Measurements from ENCODE around the gene DACT2. TPM values are rescaled to one million over a fixed set of nuclear protein-coding genes. Genes with fewer than 3 reads are reported as not detected.
"Not testable (repeated sequence)": the region's sequence is repeated elsewhere in the genome, so short reads cannot be mapped to it uniquely, and the experiment has no call there.

DACT2 gene
- total RNA-seq, 1 donor from 2014 or later, result 0.92 TPM

DNA sequence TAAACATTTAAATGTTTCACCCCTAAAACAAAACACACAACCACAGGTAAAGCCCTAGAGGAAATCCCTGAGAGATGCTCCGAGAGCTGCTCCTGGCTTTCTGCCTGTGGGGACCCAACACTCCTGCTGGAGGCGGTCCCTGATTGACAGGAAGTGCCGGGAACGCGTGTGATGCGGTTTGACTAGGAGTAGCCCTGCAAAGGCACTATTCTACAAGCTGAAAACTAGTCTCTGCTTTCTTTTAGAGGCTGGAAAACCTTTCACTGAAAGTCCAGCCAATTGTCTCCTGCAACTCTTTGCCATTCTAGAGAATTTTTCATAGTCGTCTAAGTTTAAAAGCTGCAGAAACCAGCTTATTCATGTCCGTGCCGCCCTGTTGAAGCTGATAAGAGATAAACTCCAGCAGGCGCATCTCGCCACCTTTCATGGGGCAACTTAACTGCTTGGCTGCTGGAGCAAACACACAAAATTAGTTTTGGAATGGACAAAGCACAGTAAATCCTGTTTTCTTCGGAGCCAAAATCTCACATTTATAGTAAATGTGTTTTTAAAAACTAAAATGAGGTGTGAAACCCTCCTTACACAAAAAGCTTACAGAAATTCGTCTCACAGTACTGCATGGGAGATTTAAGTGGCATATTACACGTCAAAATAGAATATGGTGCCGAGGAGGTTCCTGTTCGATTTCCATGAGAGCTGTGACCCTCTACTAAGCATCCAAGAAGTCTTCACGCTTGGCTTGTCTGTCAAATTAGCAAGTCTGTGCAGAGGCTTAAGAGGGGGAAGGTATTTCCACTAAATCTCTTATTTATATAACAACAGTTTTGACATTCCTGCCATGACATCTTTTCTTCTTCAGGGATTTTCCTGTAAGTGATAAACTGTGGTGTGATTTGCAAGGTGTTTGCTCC lies 46.9 kb downstream of the DACT2 start:
- no peak for DNase-seq
- ATAC-seq, result no peak
- intact Hi-C loops (cut with micrococcal nuclease), result no loop called here

DNA sequence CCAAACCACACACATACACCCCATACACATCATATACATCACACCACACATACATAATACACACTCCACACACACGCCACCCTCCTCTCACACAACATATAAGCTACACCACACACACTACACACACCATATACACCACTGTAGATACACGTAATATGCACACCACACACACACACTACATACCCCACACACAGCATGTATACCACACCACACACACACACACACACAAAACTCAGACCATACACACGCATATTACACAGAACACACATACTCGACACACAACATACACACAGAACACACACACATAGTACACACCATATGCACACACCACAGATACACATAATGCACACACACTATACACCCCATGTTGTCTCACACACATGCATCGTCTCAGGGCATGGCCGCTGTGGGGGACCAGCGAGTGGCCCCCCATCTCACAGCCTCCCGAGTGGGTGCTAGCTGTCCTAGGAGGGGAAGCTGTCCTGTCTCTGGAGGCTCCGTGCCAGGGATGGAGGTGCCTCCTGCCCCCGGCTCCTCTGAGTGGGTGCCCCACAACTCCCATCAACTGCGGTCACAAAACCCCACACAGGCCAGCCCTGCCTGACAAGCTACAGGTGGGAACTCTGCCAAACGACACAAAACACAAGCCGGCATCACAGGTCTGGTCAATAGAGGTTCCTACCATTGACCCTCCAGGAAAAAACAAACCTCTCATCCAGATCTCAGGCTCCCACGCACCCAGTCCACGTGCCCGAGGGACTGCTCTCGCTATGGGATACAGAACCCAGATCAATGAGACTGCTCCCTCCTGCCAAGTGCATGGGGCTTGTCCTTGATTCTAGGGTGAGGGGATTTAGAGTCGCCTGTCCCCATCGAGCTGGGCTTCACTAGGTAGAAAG lies 49.1 kb downstream of the DACT2 start:
- no peak for ATAC-seq
- no peak for DNase-seq
- intact Hi-C loops (cut with micrococcal nuclease), result no loop called here

DNA sequence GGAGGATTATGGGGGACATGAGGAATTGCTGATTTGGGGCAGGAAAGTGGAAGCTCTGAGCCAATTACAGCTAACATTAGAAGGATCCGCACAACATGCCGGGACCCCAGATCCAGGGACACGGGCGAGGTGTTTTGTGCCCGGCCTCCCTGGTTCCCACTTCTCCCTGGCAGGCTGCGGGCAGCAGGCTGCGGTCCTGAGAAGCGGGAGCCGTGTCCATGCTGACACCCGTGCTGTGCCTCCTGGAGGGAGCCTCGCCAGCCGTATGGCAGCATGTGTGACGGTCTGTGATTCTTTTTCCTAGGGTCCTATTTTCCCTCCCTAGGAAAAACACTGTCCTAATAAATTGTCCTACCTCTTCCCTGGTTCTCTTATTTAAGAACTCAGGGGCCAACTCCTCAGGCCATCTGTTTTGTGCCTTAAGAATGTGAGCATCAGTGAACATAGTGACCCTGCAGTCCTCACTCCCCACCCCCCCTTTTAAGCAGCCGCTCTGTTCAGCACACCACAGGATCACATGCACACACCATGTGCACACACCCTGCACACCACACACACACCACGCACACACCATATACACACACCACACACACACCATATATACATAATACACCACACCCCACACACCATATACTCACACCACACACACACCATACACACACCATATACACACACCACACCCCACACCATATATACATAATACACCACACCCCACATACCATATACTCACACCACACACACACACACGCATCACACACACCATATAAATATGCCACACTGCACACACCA lies 49.9 kb downstream of the DACT2 start:
- DNase-seq, result no peak
- intact Hi-C loops (cut with micrococcal nuclease), result no loop called here
- no peak for ATAC-seq

DNA sequence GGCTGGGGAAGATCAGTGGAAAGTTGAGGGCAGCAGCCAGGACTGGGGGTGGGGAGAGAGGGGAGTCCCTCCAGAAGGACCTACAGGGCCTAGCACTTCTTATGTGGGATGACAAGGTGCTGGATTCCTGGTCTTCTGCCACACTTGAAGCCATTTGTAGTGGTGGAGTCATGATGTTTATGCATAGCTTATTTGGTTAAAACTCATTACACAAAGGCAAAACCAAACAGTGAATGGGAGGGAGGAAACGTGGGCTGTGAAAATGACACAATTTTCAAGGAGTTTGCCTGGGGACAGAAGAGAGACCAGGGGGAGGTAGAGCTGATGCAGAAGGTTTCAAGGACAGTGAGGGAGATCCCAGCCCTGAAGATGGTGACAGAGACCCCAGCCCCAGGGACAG lies 50.8 kb downstream of the DACT2 start:
- ATAC-seq, result no peak
- no peak for DNase-seq

DNA sequence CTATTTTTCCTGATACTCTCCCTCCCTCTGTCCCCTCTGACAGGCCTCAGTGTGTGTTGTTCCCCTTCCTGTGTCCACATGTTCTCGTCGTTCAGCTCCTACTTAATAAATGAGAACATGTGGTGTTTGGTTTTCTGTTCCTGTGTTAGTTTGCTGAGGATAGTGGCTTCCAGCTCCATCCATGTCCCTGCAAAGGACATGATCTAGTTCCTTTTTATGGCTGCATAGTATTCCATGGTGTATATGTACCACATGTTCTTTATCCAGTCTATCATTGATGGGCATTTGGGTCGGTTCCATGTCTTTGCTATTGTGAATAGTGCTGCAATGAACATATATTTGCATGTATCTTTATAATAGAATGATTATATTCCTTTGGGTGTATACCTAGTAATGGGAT lies 51.8 kb downstream of the DACT2 start:
- DNase-seq; ATAC-seq; intact Hi-C loops (cut with micrococcal nuclease): not testable (repeated sequence)

More for the DNA sequence above, 50.8 kb downstream of the DACT2 start:
- intact Hi-C loops (cut with micrococcal nuclease), result no loop called here

DNA sequence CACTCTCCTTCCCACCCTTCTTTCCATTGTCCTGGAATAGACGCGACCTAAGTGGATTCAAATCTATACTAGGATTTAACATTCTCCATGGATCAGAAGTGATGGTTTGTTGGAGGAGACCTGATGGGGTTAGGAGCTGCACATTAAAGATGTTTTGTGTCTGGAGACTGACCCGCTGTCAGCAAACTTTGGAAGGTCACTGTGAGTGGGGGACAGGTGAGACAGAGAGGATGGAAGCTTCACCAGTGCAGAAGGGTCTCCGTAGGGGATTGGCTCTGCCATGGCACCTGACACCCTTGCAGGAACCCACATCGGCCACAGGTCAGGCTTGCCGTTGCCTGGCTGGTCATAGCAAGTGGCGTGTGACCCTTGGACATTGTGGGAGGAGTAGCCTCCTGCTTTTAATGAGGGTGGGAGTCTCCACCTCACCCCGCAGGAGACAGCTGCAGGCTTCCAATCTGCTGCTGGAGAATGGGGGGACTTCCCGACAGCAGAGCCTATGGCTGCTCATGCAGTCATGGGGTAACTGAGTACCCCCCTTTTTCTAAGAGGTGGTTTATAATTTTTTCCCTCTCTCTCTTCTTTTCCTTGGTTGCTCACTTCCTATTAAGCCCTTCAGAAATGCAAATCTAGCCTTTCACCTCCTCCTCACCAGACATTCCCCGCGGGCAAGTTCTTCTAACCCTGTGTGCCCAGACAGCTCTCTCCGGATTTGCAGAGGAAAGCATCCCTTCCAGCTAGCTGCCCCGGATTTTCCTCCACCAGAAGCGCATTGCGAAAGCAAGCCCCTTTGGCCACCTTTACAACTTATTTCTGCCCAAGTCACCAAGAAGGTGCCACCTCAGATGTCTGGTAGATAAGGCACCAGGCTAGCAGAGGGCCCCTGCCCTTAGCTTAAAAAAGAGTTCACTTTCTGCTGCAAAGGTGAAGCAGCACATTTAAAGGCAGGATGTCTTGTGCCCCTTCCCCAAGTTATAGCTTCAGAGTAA lies 53.5 kb downstream of the DACT2 start:
- intact Hi-C loops (cut with micrococcal nuclease), result no loop called here
- DNase-seq, result no peak
- ATAC-seq, result no peak

DNA sequence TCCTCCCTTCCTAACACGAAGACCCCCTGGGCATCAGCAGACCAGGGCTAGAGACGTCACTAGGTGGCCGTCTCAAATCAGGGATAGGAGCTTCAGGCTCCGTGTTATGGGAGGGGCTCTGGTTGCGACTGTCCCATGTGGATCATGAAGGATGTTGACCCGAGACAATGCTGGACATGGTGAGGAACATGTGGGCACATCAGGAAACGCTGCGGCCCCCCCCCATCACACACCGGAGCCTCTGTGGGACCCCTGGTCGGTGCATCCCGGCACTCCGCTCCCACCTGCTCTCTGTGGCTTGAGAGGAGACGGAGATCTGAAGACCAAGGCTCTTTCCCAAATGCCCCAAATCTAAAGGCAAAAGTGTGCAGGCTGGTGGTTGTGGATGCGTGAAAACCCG lies 54.2 kb downstream of the DACT2 start:
- ATAC-seq (no peak), DNase-seq (no peak)
- intact Hi-C loops (cut with micrococcal nuclease), result no loop called here

DNA sequence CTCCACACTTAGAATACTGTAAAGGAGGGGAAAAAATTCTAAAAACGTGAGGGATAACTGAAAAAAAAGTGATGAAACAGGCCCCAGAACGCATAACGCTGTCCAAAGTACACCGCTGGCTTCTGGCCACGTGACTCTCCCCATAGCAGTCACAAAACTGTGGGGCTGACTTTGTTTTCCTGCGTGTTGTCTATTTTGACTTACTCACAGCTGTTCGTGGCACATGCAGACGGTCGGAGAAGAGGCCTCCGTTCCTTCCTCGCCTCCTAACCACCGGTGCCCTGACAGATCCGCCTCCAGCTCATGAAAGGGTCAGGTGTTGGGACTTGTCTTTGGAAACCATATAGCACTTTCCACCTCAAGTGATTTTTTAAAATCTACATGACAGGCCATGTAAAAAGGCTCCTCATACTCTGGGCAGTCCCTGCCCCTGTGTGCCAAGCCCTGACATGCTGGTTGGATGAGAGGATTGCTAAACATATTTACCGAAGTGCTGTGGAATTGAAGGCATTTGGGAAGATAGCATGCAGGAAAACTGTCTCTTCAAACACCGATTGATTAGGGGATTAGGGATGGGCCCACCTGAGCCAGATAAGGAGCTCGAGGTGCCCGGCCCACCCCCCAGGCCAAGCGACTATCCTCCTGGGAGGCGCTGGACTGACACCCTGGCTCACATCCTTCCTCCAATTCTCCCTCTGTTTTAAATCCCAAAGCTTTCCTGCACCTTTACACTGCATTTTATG lies 54.8 kb downstream of the DACT2 start:
- DNase-seq, result no peak
- ATAC-seq, result no peak
- intact Hi-C loops (cut with micrococcal nuclease), result no loop called here

DNA sequence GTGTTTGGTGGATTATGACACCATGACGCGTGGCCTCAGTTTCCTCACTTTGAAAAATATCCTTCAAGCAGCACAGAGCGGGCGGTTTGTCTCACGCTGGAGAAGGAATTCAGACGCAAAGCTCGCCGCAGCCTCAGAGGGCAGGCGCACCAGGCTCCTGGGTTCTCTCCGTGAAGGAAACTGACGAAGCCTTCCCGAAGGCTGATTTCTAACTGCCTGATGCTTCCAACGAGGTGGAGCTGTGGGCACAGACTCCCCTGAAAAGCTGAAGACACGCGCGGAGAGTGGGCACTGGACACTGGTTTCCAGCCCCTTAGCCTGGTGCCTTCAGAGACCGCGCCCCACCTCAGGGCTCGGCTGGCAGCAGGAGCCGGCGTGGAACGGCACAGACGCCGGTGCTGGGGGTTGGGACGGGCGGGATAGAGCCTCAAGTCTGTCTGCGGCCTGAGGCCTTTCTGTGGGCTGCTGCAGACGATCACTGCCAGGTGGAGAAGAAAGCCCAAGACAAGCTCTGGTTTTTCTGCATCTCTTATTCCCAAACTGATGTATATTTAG lies 56.1 kb downstream of the DACT2 start:
- no peak for DNase-seq
- ATAC-seq, result no peak
- intact Hi-C loops (cut with micrococcal nuclease), result no loop called here

DNA sequence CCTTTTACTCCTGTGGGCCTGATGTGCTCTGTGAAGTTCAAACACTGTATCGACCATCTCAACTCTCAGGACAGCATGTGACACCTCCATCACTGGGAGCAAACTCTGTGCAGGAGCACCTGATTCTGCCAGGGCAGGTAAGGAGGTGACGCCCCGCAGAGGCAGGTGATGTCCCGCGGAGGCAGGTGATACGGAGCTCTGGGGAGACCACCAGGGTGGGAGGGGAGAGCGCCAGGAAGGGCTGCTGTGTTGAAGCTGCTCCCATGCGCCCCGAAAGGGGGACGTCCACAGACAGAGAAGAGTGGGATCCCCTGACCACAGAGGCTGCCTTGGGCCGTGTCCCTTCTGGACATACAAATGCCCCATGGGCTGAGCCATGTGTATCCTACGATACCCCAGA lies 58.3 kb downstream of the DACT2 start:
- intact Hi-C loops (cut with micrococcal nuclease), result no loop called here
- DNase-seq (no peak), ATAC-seq (no peak)

DNA sequence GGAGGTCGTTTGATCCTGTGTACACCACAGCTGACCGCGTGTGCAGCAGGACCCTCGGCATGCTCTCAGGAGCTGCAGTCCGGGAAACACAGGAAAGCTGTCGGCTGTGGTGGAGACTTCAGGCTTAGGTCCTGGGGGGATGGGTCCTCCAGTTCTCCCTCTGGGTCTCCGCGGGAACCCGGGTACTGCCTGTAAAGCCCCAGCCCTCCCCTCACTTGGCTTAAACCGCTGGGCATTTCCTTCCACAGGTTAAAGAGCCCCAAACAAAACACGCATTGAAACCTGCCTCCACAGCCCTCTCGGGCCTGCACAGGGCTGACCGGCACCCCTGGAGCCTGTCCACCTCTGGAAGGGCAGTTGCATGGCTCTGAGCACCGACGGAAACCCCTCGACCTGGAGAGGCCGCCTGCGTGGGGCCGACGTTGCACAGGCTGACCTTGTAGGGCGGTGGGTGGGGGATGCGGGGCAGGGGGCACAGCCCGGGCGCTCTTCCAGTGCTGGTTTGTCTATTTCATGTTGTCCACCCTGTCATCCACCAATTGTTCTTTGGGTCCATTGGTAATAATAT lies 59.1 kb downstream of the DACT2 start:
- no peak for DNase-seq
- intact Hi-C loops (cut with micrococcal nuclease), result no loop called here
- ATAC-seq, result no peak

DNA sequence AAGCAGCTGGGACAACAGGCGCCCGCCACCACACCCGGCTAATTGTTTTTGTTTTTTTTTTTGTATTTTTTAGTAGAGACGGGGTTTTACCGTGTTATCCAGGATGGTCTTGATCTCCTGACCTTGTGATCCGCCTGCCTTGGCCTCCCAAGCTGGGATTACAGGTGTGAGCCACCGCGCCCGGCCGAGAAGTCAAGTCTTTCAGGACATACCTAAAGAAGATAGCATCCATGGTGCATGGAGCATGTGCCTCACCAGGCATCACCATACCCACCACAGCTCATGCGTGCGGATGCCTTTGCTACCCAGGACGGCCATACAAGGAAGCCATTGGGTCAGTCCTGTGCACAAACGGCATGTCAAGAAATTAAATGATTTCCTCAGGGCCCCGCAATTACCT lies 60.8 kb downstream of the DACT2 start:
- DNase-seq, result no peak
- no peak for ATAC-seq
- intact Hi-C loops (cut with micrococcal nuclease), result no loop called here

DNA sequence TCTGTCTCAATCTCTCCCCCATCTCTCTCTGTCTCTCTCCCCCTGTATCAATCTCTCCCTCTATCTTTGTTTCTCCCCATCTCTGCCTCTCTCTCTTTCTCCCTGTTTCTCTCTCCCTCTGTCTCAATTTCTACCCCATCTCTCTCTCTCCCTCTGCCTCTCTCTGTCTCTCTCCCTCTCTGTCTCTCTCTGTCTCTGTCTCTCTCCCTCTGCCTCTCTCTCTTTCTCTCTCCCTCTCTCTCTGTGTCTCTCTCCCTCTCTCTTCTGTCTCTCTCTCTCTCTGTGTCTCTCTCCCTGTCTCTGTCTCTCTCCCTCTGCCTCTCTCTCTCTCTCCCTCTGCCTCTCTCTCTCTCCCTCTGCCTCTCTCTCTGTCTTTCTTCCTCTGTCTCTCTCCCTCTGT lies 62.6 kb downstream of the DACT2 start:
- no peak for ATAC-seq
- DNase-seq, result no peak
- intact Hi-C loops (cut with micrococcal nuclease), result no loop called here

Data from left ventricle myocardium superior (tissue), 1 donor.